ENCODE data around the gene MAP3K4. TPM values are rescaled to one million over a fixed set of nuclear protein-coding genes. Genes with fewer than 3 reads are reported as not detected.

Gene MAP3K4
- total RNA-seq, result 74.8 TPM

DNA sequence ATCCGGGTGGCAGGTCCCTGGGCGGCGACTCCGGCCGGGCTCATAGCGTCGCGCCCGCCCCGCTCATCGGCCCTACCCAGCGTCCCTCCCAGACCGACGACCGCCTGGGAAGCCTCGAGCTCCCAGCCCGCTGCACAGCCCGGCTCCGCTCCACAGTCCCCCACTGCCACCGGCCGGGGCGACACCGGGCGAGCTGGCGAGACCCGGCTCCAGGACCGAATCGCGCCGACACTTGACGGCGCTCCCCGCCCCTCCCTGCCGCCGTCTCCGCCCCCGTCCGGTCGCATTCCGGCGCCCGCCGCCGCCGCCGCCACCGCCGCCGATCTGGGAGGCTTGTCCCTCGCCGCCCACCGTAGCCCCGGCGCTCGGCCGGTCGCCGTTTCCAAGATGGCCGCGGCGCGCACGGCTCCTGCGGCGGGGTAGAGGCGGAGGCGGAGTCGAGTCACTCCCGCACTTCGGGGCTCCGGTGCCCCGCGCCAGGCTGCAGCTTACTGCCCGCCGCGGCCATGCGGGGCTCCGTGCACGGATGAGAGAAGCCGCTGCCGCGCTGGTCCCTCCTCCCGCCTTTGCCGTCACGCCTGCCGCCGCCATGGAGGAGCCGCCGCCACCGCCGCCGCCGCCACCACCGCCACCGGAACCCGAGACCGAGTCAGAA, at the start of gene MAP3K4:
MAP3K4 (plus strand) TSS at position 364 of the 655 bp plus-strand sequence; CDS start at position 527, 163 bp downstream.

